H7 (cell line): ENCODE results near the gene TCF20. TPM values are rescaled to one million over a fixed set of nuclear protein-coding genes. Genes with fewer than 3 reads are reported as not detected.
A peak's percentile ranks its signal among the peaks of the same experiment; 100 is the strongest.

Experiments
- DNase-seq: peaks from one replicate; pipeline ENCODE4 v3.0.0; 2012
- H3K27me3 ChIP-seq: 2 replicates; pipeline ENCODE4 v1.6.0; 2011; ENCODE audit warnings: mild to moderate bottlenecking, low read length; ENCODE audit not compliant: control insufficient read depth, insufficient read depth
- H3K36me3 ChIP-seq: replicated peaks from 2 replicates; pipeline ENCODE4 v1.5.1; 2011; ENCODE audit warnings: low read length; ENCODE audit not compliant: control insufficient read depth, insufficient read depth
- H3K4me3 ChIP-seq: 2 replicates; pipeline ENCODE4 v1.5.1; 2011; ENCODE audit warnings: low read depth, mild to moderate bottlenecking, control low read depth, low read length, moderate library complexity; ENCODE audit not compliant: insufficient read depth
- total RNA-seq: library from RNA; depleted of rRNA; stranded (reverse); fragments of >200 nt; shearing (Covaris generic); gene quantifications from 2 replicates; pipeline ENCODE4 v1.2.3, GENCODE V29; 2014

Gene TCF20
- total RNA-seq, 1 experiment from 2014 or later: 39.8 TPM

DNA sequence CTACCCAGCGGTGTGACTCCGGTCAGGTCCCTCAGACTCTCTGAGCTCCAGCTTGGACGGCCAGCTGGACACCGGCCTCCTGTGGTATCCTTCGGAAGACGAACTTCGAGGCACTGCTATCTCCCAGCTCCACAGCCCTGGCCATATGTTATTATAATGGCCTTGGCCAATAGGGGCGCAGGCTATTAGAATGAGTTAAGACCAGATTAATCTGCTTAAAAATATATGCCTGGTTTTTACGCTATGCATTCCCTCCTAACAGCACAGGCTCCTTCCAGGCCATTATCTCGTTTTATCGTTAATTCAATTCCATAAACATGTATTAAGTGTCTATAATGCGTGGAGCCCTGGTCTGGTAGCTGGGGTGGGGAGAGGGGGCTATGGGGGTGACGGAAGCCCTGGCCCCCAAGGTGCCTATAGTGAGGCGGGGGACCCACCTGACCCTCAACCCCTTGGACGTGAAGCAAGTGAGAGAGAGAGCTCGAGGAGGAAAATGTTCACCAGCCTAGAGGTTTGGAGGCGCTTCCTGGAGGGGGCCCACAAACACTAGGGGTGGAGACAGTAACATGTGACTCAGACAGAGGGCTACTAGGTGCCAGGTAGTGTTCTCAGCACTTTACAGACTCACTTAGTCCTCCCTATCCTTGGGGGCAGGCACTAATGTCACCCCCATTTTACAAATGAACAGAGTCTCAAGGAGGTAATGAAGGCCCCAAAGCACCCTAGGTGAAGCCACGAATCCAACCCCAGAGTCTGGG is 37.5 kb upstream of the TCF20 start:
- Histone ChIP-seq H3K36me3 (no peaks in the 10 kb centered on the region), H3K27me3 (peaks cover 4% of the 10 kb centered on the region; the same call in 1 of the 2 replicates), H3K4me3 (no peak overlapping the region)
- no peak for DNase-seq

DNA sequence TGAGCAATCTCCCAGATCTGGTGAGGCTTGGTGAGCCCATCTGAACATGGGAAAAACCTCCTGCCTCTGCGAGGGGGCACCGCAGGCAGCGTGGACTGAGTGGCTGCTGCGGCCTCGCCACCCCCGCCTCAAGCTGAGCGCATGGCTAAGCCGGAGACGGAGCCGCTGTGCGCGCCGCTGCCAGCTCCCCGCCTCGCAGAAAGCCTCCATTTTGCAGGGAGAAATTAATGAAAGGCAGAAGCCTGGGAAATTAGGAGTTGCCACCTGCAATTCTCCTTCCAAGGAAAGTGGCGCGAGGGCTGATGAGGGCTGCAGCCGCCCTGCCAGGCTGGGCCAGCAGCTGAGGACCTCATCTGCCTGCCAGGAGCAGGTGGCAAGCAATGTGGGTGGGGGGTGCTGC is 35.6 kb upstream of the TCF20 start:
- H3K4me3 ChIP-seq: no peak overlapping the region
- peak; percentile 67 for DNase-seq
- no peaks in the 10 kb centered on the region for H3K36me3 ChIP-seq
- H3K27me3 ChIP-seq: peaks cover 8% of the 10 kb centered on the region; the same call in 1 of the 2 replicates

DNA sequence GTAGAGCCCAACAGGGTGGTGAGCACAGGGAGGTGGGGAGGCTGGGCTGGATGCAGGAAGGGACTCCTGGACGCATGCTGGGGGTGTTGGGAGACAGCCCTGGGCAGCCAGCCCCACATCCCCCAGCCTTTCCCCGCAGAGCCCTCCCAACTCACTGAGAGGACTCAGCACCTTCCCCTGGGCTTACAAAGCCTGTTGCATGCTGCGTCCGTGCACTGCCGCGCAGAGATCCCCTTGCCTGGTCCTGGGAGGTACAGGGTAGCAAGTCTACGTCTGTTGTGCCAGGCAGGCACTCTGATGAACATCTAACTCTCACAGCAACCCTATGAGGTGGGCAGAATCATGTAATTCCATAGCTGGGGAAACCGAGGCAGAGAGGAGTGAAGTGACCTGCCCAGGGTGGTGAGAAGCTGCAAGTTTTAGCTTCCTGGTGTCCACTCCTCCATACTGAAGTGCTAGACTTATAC is 33.9 kb upstream of the TCF20 start:
- Histone ChIP-seq H3K4me3 (peak overlapping the region; percentile 34; the same call in 1 of the 2 replicates), H3K36me3 (no peaks in the 10 kb centered on the region), H3K27me3 (peaks cover 8% of the 10 kb centered on the region; the same call in 1 of the 2 replicates)
- DNase-seq: peak; percentile 71

DNA sequence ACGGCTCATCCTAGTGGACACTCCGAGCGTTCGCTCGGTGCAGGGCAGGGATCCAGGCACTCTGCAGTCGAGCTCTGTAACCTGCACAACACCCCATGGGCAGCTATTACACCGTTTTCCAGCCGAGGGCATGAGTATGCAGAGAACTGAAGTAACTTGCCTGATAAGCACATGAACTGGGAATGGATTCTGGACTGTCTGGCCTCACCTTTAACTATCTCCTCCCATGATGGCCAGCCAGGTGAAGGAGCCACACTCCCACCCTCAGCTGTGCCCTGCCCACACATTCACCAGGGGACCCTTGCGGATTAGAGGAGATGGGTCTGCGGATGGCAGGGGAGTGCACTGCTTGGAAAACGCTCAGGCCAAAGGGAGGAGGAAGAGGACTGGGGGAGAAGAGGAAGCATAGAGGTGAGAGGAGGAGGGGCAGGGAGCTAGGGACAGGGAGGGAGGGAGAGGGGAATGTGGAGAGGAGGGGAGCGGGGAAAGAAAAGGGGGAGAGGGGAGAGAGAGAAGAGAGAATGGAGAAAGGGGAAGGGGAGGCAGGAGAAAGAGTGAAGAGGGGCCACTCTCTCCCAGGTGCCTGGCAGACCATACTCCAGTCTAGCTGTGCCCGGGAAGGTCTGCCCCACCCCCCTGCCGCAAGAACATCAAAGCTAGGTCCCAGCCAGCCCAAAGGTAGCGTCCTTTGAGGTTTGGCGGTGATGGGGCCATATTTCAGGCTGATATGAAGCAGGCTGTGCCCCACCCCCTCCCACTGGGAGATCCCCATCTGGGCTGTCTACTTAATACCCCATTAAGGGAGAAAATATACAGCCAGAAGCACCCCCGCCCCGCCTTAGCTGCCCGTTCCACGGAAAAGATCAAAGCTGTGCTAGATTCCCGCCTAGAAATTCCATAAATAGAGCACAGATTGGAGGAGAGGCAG is 33.2 kb upstream of the TCF20 start:
- Histone ChIP-seq H3K36me3 (no peaks in the 10 kb centered on the region), H3K27me3 (peaks cover 8% of the 10 kb centered on the region; the same call in 1 of the 2 replicates), H3K4me3 (peak overlapping the region; percentile 34)
- peak; percentile 78 for DNase-seq

DNA sequence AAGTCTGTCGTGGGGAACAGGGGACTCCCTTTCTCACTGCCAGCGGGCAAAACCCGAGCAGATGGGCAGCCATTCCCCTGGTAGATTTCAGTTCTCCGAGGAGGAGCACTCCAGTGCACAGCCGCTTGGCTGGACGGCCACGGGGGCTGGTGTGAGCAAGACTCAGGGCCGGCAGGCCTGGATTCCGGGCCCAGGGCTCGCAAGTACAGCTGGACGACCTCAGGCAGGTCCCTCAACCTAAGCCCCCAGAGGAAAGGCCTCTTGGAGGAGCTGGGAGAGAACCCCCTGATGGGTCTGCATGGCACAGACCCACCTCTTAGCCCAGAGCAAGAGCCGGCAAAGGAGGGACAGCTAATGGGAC is 31.3 kb upstream of the TCF20 start:
- DNase-seq: no peak
- no peaks in the 10 kb centered on the region for H3K36me3 ChIP-seq
- no peak overlapping the region for H3K4me3 ChIP-seq
- peaks cover 8% of the 10 kb centered on the region; the same call in 1 of the 2 replicates for H3K27me3 ChIP-seq

DNA sequence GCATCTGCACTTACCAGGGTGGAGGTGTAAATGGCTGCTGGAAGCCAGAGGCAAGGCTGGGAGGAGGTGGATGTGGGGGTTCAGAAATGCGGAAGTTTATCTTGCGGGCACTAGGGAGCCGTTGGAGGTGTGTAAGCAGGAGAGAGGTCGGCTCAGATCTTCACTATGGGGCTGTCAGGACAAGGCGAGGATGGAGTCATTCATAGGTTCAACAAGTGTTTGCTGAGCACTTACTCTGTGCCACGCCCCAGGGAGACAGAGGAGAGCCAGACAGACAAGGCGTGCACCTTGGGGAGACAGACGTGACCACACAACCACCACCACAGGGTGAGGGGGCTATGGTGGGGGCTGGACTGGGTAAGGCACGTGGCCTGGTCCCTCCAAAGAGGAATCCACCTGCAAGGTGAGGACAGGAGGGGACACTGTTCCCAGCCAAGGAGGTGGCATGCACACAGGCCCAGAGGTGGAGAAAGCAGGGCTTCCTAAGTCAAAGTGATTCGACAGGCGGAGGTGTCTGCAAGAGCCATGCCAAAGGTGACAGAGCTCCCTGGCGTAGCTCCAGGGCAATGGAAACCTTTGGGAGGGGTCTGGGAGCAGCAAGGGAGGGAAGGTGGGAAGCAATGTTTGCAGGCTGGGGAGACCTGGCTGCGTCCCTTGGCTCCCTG is 30.8 kb upstream of the TCF20 start:
- H3K4me3 ChIP-seq: no peak overlapping the region
- DNase-seq: no peak
- H3K36me3 ChIP-seq: no peaks in the 10 kb centered on the region
- H3K27me3 ChIP-seq: peaks cover 8% of the 10 kb centered on the region; the same call in 1 of the 2 replicates

DNA sequence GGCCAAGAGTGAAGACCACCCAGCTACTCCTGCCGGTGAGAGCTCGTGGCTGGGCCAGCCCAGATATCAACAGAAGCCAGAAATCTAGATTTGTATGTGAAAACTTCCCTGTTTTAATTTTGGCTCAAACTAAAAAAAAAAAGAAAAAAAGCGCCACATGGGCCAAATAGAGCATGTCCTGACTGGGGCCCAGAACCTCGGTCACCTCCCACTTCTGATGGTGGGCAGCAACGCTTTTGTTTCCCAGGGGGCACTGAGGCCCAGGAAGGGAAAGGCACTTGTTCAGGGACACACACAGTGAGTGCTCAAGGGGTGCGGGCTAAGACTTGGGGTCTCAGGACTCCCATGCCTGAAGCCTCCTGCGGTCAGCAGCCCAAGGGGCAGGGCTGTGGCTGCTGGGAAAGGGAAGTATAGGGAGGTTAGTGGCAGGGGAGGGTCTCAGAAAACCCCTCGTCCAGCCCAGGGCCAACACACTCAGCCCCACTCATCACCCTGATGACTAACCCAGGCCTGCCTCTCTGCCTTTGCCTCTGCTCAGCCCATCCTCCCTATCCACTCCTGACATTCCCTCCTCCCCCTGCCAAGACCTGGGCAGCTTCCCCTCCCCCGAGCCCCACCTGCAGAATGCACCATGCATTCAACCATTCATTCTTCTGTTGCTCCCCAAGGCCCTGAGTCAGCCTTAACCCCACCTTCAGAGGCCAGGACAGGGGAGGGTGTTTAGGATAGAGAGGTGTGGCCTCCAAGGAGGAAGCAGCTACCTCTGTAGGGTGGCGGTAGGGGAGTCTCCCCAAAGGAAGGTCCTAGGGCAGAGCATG is 30.0 kb upstream of the TCF20 start:
- peak; percentile 82 for DNase-seq
- H3K4me3 ChIP-seq: peak overlapping the region; percentile 24; the same call in 1 of the 2 replicates
- no peaks in the 10 kb centered on the region for H3K36me3 ChIP-seq
- peaks cover 8% of the 10 kb centered on the region; the same call in 1 of the 2 replicates for H3K27me3 ChIP-seq

DNA sequence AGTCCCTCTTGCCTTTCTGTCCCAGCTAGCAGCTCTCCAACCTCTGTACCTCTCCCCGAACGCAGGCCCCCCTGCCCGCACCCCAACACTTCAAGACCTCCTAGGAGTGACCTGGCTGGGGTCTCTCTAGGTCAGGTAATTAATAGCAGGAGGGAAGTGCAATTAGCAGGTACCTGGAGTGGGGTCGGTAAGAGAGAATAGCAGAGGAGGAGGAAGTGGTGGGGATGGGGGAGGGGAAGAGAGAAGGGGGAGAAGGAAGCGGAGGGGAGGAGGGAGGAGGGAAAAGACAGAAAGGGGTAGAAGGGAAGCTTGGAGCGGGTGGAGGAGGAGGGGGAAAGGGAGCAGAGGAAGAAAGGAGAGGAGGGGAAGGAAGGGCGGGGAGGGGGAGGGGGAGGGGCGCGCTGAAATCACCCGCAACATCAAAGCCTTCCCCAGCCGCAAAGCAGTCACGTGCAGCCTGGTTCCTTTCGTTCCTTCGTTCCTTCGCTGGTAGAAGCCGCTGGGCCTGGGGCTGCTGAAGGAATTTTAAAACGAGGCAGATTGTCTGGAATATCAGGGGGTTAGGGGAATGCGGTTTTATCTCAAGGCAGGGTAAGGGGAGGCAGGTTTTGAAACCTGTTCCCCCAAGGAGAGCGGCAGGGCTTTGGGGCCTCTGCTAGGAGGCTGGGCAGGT is 29.3 kb upstream of the TCF20 start:
- Histone ChIP-seq H3K36me3 (no peaks in the 10 kb centered on the region), H3K4me3 (peak overlapping the region; percentile 24), H3K27me3 (peaks cover 6% of the 10 kb centered on the region; the same call in 1 of the 2 replicates)
- peak; percentile 90 for DNase-seq

DNA sequence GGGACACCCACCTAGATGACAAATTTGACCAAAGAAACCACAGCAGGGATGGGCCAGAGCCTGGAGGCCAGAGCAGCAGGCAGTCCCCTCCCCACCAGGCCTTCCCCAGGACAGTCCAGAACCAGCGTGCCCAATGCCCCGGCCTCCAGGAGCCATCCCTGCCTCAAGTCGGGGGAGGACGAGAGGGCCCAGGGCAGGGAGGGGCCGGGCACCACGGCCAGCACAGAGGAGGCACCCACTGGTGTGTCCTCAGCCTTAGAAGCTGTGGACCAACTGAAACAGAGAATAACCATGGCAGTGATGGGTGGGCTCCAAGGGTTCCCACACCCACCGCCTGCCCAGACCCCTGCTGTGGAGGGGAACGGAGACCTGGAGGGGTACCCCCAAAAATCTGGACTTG is 28.3 kb upstream of the TCF20 start:
- DNase-seq: peak; percentile 61
- Histone ChIP-seq H3K4me3 (no peak overlapping the region), H3K36me3 (no peaks in the 10 kb centered on the region), H3K27me3 (peaks cover 6% of the 10 kb centered on the region; the same call in 1 of the 2 replicates)

DNA sequence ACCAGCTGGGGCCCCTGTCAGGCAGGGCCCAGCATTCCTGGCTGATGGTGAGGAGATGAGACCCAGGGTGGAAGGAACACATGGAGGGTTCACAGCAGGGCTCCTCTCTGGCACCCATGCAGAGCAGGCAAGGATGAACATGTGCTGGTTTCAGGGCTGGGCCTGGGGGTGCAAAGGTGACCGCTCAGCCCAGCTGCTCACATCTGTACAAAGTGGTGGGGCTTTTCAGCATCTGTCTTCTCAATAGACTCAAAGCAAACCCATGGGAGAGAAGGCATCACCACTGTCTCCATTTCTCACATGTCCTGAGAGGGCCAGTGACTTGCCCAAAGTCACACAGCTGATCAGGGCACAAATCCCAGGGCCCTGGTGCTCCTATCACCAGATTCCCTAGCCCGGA is 27.3 kb upstream of the TCF20 start:
- H3K36me3 ChIP-seq: no peaks in the 10 kb centered on the region
- no peak overlapping the region for H3K4me3 ChIP-seq
- peaks cover 6% of the 10 kb centered on the region; the same call in 1 of the 2 replicates for H3K27me3 ChIP-seq
- DNase-seq: no peak

DNA sequence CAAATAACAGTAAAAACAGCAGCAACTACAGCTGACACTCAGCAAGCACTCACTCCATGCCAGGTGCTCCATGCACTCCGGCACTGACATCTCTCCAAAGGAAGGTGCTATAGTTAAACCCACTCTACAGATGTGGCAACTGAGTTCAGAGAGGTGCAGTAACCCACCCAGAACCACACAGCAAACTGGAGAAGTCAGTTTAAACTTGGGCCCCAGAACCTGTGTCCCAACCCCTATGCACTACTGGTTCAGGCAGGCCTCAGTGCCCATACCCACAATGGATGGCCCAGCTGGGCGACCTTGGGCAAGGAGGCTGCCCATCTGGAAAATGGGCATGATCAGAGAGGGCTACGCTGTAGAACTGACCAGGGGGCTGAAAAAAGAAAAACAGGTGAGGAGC is 26.4 kb upstream of the TCF20 start:
- no peaks in the 10 kb centered on the region for H3K36me3 ChIP-seq
- H3K27me3 ChIP-seq: peaks cover 3% of the 10 kb centered on the region; the same call in 1 of the 2 replicates
- no peak overlapping the region for H3K4me3 ChIP-seq
- no peak for DNase-seq

DNA sequence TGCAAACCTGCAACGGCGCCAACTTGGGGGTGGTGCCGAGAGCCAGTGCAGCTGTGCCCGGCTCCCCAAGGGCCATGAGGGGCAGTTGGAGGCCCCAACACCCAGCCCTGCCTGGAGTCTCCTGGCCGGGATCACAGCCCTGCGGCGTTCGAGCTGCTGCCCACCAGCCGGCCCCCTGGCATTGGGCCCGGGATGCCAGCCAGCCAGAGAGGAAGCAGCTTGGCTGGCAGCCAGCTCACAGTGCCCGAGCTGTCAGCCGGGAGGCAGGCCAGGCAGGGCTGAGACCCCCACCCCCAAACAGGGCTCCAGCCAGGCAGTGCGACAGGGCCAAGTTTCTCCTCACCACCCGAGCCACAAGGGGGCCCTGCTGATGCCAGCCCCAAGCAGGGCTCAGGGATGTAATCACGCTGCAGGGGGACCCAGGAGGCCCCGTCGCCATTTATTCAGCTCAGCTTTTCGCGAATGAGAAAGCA is 26.0 kb upstream of the TCF20 start:
- Histone ChIP-seq H3K36me3 (no peaks in the 10 kb centered on the region), H3K4me3 (no peak overlapping the region), H3K27me3 (peaks cover 2% of the 10 kb centered on the region; the same call in 1 of the 2 replicates)
- DNase-seq: peak; percentile 88
